Hepatocyte (in vitro differentiated cells): ENCODE results near the gene ELFN1. TPM values are rescaled to one million over a fixed set of nuclear protein-coding genes. Genes with fewer than 3 reads are reported as not detected.

Experiments used
- DNase-seq: peaks from one replicate; pipeline ENCODE4 v3.0.0-alpha.2; 2016; ENCODE audit warnings: low spot score
- H2AFZ ChIP-seq: fragments of 200-600 bp; sonication (generic); 2 replicates; pipeline ENCODE4 v1.6.0; 2016; ENCODE audit warnings: antibody characterized with exemption, mild to moderate bottlenecking
- H3K27ac ChIP-seq: fragments of 200-600 bp; sonication (generic); 2 replicates; pipeline ENCODE4 v1.5.1; 2016; ENCODE audit warnings: mild to moderate bottlenecking
- H3K27me3 ChIP-seq: fragments of 200-600 bp; sonication (generic); 2 replicates; pipeline ENCODE4 v1.6.1; 2016
- H3K36me3 ChIP-seq: fragments of 200-600 bp; sonication (generic); replicated peaks from 2 replicates; pipeline ENCODE4 v1.5.1; 2016; ENCODE audit warnings: low read depth; ENCODE audit not compliant: insufficient read depth
- H3K4me1 ChIP-seq: fragments of 200-600 bp; sonication (generic); 2 replicates; pipeline ENCODE4 v1.5.1; 2016; ENCODE audit warnings: mild to moderate bottlenecking, moderate library complexity; ENCODE audit not compliant: insufficient read depth
- H3K4me2 ChIP-seq: fragments of 200-600 bp; sonication (generic); 2 replicates; pipeline ENCODE4 v1.6.0; 2016
- H3K4me3 ChIP-seq: fragments of 200-600 bp; sonication (generic); 2 replicates; pipeline ENCODE4 v1.5.1; 2016; ENCODE audit warnings: mild to moderate bottlenecking
- H3K79me2 ChIP-seq: fragments of 200-600 bp; sonication (generic); 2 replicates; pipeline ENCODE4 v1.6.0; 2017; ENCODE audit warnings: mild to moderate bottlenecking
- H3K9me2 ChIP-seq: fragments of 200-600 bp; sonication (generic); replicated peaks from 2 replicates; pipeline ENCODE4 v1.6.0; 2017; ENCODE audit warnings: mild to moderate bottlenecking; ENCODE audit not compliant: insufficient read depth
- H3K9me3 ChIP-seq: fragments of 200-600 bp; sonication (generic); 2 replicates; pipeline ENCODE4 v1.5.1; 2016; ENCODE audit warnings: low read depth, mild to moderate bottlenecking
- H4K20me1 ChIP-seq: fragments of 200-600 bp; sonication (generic); 2 replicates; pipeline ENCODE4 v1.6.0; 2016; ENCODE audit warnings: mild to moderate bottlenecking; ENCODE audit not compliant: insufficient read depth, poor library complexity, severe bottlenecking
- CTCF ChIP-seq: fragments of 200-600 bp; sonication (generic); IDR thresholded peaks from 2 replicates; pipeline ENCODE4 v1.5.1; 2016; ENCODE audit warnings: antibody characterized with exemption, mild to moderate bottlenecking; ENCODE audit not compliant: poor library complexity
- EZH2 ChIP-seq: fragments of 200-600 bp; sonication (generic); IDR thresholded peaks from 2 replicates; pipeline ENCODE4 v1.6.1; 2016; ENCODE audit warnings: antibody characterized with exemption, mild to moderate bottlenecking, borderline replicate concordance
- EZH2phosphoT487 ChIP-seq: fragments of 200-600 bp; sonication (generic); IDR thresholded peaks from one replicate; pipeline ENCODE4 v1.6.1; 2018; ENCODE audit warnings: antibody characterized with exemption, mild to moderate bottlenecking, low read depth, moderate library complexity; ENCODE audit not compliant: unreplicated experiment, severe bottlenecking
- WGBS: methylation state at CpG from one replicate; pipeline ENCODE4 v1.1.6; 2016; ENCODE audit warnings: low lambda C conversion rate; ENCODE audit errors: missing lambda C conversion rate; 5-methylcytosine and 5-hydroxymethylcytosine counted together
- polyA plus RNA-seq: library from polyadenylated mRNA; unstranded; fragments of >200 nt; fragmentation: Nextera tagmentation; extraction: Ambion mirVana; gene quantifications from 2 replicates; pipeline ENCODE4 v1.2.1, GENCODE V29; 2016
- total RNA-seq: library from RNA; depleted of rRNA; stranded (reverse); fragments of >200 nt; gene quantifications from 2 replicates; pipeline ENCODE4 v1.2.3, GENCODE V29; 2014

Gene ELFN1
- 2.9 and 3.6 TPM in 2 replicates for total RNA-seq
- 1.3 and 5.5 TPM in 2 replicates for polyA plus RNA-seq

- H3K27ac ChIP-seq: peak within 1 kb of the TSS; percentile 51
- peak within 1 kb of the TSS; percentile 49 for H2AFZ ChIP-seq
- 0% methylated on average over 3 of the region's 110 CpGs for WGBS
Measured at GRCh38 chr7:1669954-1670893, at the start of gene ELFN1. Gene ELFN1 (plus strand): TSS chr7:1670277. CDS start chr7:1744597, 74,320 bp downstream.

GRCh38 chr7:1620835-1621234 is 49.2 kb upstream of the ELFN1 start:
- H3K79me2 ChIP-seq: no peaks in the 10 kb centered on the region
- no peaks in the 10 kb centered on the region for H3K4me1 ChIP-seq
- no peak overlapping the region for H2AFZ ChIP-seq
- H3K9me2 ChIP-seq: no peaks in the 10 kb centered on the region
- TF ChIP-seq CTCF (no peak), EZH2phosphoT487 (no peak), EZH2 (no peak)
- no peaks in the 10 kb centered on the region for H3K36me3 ChIP-seq
- H3K27ac ChIP-seq: no peak overlapping the region
- no peak overlapping the region for H3K4me2 ChIP-seq
- no peaks in the 10 kb centered on the region for H4K20me1 ChIP-seq
- no peak overlapping the region for H3K4me3 ChIP-seq
- WGBS: 98% methylated on average over 26 of the region's 27 CpGs
- H3K9me3 ChIP-seq: no peaks in the 10 kb centered on the region
- DNase-seq: no peak
- H3K27me3 ChIP-seq: no peaks in the 10 kb centered on the region

More at GRCh38 chr7:1669954-1670893, at the start of gene ELFN1:
- Histone ChIP-seq H3K36me3 (no peaks in the 10 kb centered on the region), H3K9me2 (no peaks in the 10 kb centered on the region), H3K9me3 (no peaks in the 10 kb centered on the region), H4K20me1 (peaks cover 6% of the 10 kb centered on the region), H3K27me3 (peaks cover 61% of the 10 kb centered on the region), H3K79me2 (no peaks in the 10 kb centered on the region), H3K4me3 (peak within 1 kb of the TSS; percentile 91), H3K4me2 (peak within 1 kb of the TSS; percentile 91), H3K4me1 (peaks cover 28% of the 10 kb centered on the region)
- no peak for TF ChIP-seq EZH2phosphoT487
- DNase-seq: peak; percentile 79

- H3K27ac ChIP-seq: no peak overlapping the region
- no peak overlapping the region for H3K4me2 ChIP-seq
- H3K27me3 ChIP-seq: no peaks in the 10 kb centered on the region
- H3K9me3 ChIP-seq: no peaks in the 10 kb centered on the region
- WGBS: 96% methylated on average over 13 of the region's 13 CpGs
- DNase-seq: no peak
- no peaks in the 10 kb centered on the region for H3K9me2 ChIP-seq
- H2AFZ ChIP-seq: no peak overlapping the region
- no peaks in the 10 kb centered on the region for H4K20me1 ChIP-seq
- H3K79me2 ChIP-seq: no peaks in the 10 kb centered on the region
- TF ChIP-seq EZH2 (no peak), CTCF (no peak), EZH2phosphoT487 (no peak)
- H3K36me3 ChIP-seq: no peaks in the 10 kb centered on the region
- H3K4me1 ChIP-seq: no peaks in the 10 kb centered on the region
- H3K4me3 ChIP-seq: no peak overlapping the region
Measured at GRCh38 chr7:1621718-1622117, 48.4 kb upstream of the ELFN1 start.

GRCh38 chr7:1622441-1622840 is 47.6 kb upstream of the ELFN1 start:
- Histone ChIP-seq H2AFZ (no peak overlapping the region), H3K36me3 (no peaks in the 10 kb centered on the region), H3K9me2 (no peaks in the 10 kb centered on the region), H3K27me3 (no peaks in the 10 kb centered on the region), H3K27ac (no peak overlapping the region), H3K79me2 (no peaks in the 10 kb centered on the region), H3K9me3 (no peaks in the 10 kb centered on the region), H3K4me3 (no peak overlapping the region), H4K20me1 (no peaks in the 10 kb centered on the region), H3K4me1 (no peaks in the 10 kb centered on the region), H3K4me2 (no peak overlapping the region)
- DNase-seq: no peak
- WGBS: 94% methylated on average over 10 of the region's 10 CpGs
- TF ChIP-seq CTCF (no peak), EZH2phosphoT487 (no peak), EZH2 (no peak)
